Fibroblast of upper back skin (primary cell): ENCODE data around the gene CCNY.
"Not testable (repeated sequence)": the region's sequence is repeated elsewhere in the genome, so short reads cannot be mapped to it uniquely, and the experiment has no call there.

Source experiments
- DNase-seq: peaks from one replicate; pipeline ENCODE4 v3.0.0-alpha.2; 2013

Gene CCNY

DNA sequence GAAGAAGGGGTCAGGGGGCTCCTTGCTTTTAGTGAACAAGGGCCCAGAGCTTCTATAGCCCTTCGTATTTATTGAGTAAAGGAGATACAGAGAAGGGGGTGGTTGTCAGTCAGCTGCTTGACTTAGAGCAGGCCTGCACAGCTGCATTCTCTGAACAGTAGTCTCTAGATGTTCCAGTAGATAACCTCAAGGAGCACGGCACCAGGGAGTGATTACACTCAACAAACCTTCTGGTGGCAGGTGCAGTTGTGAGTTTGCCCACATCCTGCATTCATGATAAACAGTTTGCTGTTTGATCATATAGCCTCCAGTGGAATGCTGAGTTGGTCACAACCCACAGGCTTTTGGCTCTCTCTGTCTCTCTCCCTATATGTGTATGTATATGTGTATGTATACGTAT, 198.8 kb downstream of the CCNY start:
- no peak for DNase-seq

DNA sequence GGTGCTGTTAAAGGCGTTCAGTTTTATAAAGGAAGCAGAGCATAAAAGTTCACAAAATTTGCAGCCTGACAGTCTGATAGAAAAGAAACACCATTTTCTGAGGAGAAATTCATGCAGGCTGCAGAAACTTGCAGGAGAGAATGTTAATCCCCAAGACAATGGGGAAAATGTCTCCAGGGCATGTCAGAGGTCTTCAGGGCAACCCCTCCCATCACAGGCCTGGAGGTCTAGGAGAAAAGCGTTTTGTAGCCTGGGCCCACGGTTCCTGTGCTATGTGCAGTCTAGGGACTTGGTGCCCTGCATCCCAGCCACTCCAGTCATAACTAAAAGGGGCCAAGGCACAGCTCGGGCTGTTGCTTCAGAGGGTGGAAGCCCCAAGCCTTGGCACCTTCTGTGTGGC, 200.5 kb downstream of the CCNY start:
- DNase-seq: no peak

DNA sequence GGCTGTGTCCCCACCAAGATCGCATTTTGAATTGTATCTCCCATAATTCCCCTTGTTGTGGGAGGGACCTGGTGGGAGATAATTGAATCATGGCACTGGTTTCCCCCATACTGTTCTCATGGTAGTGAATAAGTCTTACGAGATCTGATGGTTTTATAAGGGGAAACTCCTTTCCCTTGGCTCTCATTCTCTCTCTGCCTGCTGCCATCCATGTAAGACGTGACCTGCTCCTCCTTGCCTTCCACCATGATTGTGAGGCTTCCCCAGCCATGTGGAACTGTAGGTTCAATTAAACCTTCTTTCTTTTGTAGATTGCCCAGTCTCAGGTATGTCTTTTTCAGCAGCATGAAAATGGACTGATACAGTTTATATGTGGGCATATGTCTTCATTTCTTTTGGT, 201.6 kb downstream of the CCNY start:
- not testable (repeated sequence) for DNase-seq

DNA sequence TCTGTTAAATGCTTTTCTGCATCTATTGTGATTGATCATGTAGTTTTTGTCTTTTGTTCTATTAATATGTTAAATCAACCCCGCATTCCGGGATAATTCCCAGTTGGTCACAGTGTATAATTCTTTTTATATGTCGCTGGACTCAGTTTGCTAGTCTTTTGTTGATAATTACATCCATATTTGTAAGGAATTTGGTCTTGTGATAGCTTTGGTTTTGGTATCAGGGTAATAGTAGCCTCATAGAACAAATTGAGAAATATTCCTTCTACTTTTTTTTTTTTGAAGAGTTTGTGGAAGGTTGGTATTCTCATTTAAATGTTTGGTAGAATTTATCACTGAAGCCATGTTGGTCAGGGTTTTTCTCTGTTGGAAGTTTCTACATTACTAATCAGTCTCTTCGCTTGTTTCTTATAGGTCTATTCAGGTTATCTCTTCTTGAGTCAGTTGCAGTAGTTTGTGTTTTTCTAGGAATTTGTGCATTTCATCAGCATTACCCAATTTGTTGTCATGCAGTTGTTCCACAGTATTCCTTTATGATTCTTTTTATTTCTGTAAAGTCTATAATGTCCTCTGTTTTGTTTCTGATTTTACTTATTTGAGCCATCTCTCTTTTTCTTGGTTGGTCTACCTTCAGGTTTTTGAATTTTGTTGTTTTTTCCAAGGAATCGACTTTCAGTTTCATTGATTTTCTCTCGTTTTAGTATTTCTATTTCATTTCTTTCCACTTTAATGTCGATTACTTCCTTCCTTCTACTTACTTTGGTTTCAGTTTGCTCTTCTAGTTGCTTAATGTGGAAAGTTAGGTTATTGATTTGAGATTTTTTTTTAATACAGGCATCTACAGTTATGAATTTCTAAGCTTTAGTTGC, 204.2 kb downstream of the CCNY start:
- no peak for DNase-seq

DNA sequence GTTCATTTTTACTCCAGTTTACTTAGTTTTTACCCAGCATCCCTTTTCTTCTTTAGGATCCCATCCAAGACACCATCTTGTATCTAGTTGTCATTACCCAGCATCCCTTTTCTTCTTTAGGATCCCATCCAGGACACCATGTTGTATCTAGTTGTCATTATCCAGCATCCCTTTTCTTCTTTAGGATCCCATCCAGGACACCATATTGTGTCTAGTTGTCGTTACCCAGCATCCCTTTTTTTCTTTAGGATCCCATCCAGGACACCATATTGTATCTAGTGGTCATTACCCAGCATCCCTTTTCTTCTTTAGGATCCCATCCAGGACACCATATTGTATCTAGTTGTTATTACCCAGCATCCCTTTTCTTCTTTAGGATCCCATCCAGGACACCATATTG, 205.4 kb downstream of the CCNY start:
- no peak for DNase-seq

DNA sequence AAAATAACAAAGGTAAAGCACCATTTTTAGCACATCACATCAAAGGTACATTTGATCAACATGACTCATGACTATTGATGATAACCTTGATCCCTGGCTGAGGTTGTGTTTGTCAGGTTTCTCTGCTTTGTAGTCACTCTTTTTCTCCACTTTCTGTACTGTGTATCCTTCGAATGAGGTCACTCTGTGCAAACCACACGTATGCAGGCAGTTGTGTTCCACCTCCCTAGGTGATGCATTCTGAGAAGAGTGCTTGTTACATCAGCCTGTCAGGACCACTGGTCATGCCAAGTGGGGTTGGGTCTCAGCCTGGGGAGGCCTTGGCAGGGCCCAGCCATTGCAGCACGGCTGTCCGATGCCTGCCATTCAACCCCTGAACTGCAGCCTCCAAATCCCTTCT, 206.0 kb downstream of the CCNY start:
- no peak for DNase-seq

DNA sequence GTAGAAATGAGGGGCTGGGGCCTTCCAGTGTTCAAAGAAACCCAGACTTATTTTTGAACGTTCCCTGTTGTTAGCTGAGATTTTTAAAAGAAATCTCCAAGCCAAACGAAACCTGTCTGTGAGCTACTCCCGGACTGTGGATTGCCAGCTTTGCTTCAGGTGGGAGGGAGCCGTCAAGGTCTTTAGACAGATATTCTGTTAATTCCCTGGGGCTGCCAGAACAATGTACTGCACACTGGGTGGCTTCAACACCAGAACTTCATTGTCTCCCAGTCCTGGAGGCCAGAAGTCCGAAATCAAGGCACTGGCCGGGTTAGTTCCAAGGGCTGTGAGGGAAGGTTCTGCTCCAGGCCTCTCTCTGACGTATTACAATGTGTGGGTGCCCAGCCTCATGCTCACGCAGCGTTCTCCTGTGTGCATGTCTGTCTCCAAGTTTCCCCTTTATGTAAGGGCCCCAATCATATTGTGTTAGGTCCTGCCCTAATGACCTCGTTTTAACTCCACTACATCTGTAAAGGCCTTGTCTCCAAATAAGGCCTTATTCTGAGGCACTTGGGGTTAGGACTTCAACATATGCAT, 208.9 kb downstream of the CCNY start:
- no peak for DNase-seq

DNA sequence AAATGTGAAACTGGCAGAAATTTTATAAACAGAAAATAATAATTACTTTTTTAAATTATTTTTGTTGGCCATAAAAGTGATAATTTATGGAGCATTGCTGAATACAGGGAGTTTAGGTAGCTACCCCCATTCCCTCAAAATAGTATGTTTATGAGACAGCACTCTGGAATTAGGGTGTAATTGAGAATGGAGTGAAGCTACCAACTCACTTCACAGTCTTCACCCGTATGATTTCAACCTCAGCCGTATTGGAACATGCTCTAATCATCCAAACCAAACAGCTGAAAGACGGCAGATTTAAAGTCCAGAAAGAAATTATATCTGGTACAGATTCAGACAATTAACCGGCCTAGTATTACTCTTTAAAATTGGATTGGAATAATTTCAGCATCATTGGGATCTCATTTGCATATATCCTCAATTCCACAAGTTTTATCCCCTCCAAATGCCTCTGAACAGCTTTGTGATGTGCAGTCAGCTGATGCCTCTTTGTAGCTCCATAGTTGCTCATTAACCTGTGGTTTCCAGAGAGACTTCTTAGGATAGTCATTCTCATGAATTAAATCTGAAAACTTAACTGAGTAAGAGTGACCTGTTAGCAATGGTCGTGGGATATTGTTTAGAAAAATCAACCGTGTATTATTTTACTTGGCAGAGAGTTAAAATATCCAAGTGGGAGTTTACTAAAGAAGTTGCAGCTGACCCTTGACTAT, 209.7 kb downstream of the CCNY start:
- DNase-seq: peak; percentile 37

DNA sequence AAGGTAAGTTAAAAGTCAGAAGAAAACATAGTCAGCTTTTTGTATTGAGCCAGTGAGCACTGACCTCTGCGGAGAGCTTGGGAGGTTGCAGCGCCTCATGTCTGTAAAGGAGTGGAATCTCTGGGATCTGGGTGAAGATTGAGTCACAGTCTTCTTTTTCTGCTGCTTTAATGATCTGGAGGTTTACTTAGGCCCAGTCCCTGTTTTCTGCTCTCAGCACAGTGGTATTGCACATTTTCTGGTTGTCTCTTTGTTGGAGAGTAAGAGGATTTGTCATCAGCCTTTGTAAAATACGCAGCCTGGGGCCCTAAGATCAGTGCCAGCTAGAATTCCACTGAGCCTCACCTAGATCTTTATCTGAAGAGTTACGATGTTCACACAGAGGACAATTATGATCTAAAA, 210.5 kb downstream of the CCNY start:
- DNase-seq: peak; percentile 26

DNA sequence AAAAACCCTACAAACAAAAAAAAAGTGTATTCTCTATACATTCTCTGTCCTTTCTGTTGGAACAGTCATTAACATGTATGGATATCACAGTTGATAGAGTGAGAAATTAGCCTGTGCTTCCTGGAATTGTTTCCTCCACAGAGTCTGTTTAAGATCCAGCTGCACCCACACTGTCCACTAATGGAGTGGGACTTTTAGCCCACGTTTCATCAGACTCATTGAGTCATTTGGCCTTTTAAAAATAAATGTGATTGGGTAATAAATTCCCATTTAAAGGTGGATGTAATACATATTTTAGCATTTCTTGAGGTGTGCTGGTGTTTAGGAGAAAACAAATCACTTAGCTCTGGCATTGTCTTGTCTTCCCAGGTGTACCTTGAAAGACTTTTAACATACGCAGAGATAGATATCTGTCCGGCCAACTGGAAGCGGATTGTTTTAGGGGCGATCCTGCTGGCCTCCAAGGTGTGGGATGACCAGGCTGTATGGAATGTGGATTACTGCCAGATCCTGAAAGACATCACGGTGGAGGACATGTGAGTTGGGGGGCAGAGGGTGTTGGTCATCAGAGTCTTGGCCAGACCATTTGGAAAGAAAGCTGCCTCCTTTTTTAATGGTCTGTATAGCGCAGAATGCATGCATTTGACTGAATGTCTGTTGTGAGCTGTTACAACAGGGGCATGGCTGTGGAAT, 216.5 kb downstream of the CCNY start:
- peak; percentile 27 for DNase-seq

DNA sequence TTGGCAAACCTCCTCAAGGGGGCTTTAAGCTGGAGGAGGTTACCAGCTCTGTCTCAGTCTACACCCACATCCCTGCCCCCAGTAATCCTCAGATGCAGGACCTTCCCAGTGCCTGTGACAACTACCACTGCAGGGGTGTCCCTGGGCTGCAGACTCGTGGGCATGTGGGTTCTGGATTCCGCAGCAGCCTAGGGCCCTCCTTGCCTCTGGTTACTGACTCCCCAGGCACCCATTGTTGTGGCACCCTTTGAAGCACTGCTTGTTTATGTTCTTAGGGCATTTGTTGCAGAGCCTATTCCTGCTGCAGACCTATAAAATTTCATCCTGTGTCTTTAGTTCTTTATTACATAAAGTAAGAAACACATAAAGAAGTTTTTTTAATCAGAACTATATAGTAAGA, 217.7 kb downstream of the CCNY start:
- DNase-seq: no peak

DNA sequence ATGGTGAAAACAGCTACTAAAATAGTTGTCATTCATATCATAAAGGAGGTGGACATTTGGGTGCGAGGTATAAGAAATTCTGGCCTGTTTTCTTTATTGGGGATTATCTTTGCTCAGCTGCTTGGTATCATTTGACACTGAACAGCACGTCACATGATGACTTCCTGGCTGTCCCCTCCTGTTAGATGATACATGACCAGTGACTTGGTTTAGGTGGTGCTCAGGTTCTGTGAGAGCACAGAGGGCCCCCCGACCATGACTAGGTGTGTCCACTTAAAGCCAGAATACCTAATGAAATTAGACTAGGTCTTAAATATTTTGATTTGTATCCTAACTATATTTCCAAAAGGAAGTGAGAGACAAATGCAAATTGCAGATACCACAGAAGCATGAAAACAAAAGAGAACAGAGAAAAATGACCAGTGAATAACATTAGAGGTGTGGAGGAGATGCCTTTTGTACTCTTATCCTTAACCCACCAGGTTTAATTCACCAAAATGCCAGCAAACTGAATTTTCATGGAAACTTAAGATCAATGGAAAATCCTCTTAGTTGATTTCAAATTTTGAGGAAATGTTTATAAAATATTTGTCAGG, 218.2 kb downstream of the CCNY start:
- DNase-seq: no peak

DNA sequence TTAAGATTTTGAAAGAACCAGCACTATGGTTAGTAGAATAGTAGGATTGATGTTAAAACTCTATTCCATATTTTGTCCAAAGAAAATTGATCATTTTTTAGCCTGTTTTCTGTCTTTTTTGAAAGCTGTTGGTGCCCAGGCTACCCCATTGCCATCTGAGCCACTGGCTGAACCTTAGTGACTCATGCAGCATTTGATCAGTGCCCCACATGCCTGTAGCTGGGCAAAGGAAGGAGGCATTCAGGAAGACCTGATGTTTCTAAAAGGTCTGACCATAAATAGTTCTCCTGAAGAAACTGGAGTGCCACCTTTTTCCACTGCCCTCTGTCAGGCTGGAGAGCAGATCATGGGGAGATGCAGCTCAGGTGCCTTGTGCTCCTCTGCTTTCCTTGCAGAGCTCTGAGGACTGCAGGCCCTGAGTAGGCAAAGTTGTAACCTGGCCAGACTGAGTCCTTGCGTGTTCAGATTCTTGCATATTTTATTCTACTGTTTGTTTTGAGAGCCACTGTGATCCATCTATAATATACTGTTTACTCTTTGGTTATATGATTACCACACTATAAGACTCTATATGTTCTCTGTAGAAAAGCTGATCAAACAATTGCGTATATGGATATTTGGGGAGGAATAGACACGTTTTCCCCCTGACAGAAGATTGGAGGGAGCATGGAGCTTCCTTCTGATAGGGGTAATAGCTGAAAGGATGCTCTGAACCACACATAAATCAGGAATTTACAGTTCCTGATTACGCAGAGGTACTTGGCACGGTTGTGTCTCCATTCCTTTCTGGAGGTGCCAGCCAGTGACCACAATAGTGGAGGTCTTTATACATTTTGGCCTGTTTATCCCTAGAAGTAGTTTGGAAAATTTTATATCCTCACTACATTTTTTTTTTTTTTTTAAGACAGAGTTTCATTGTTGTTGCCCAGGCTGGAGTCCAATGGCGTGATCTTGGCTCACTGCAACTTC, 219.9 kb downstream of the CCNY start:
- no peak for DNase-seq

DNA sequence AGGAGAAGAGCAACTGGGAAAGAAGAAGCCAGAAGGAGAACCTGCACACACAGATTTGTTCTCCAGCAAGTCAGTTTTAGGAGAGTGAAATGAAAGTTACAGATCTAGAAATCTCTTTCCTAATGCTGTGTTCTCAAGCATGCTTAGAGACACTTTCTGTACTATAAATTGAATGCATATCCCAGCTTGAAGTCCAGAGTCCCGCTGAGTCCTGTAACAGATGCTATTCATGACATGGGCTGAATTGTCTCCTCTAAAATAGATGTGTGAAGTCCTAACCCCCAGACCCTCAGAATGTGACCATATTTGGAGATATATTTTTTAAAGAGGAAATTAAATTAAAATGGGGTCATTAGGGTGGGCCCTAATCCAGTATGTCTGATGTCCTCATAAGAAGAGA, 222.0 kb downstream of the CCNY start:
- no peak for DNase-seq

DNA sequence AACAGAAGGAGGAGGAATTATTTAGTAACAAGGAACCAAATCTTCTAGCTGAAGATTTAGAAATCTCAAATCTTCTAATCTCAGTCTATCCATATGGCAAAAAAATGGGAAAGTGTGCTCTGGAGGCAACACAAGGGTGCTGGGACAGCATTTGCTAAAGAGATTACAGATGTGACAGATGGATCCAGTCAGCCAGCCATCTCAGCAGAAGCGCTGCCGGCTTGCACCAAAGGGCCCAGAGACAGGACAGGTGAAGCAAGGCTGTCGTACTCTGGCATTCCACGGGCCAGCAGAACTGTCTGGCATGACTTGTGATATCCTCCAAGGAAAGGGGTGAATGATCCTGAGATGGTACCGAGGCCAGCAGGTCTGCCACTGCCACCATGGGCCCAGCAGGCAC, 223.1 kb downstream of the CCNY start:
- DNase-seq: no peak

DNA sequence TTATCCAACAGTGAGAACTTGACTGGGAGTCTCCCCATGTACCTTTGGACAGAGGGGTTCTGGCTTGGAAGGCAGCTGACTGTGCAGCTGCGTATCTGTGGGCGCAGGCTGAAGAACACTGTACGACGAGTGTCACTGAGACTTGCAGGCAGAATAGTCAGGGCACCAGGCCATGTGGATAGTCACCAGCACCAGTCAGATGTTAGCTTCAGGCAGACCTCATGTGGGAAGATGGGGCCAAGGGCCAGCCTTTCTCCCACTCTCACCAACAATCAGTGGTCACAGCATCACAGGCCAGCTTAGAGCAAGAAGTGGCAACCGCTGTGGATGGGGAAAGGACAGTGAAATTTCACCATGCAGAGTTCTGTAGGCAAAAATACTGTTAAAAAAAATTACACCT, 225.4 kb downstream of the CCNY start:
- DNase-seq: no peak

DNA sequence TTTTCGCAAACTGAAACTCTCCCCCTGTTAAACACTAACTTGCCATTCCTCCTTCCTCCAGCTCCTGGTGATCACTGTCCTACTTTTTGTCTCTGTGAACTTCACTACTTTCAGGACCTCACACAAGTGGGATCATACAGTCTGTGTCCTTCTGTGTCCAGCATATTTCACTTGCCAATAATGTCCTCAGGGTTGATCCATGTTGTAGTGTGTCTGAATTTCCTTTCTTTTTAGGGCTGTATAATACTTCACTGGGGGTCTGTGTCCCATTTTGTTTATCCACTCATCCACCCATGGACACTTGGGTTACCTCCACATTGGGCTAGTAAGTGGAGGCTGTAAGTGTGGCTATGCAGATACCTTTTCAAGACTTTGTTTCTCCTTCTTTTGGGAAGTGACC, 226.1 kb downstream of the CCNY start:
- no peak for DNase-seq

DNA sequence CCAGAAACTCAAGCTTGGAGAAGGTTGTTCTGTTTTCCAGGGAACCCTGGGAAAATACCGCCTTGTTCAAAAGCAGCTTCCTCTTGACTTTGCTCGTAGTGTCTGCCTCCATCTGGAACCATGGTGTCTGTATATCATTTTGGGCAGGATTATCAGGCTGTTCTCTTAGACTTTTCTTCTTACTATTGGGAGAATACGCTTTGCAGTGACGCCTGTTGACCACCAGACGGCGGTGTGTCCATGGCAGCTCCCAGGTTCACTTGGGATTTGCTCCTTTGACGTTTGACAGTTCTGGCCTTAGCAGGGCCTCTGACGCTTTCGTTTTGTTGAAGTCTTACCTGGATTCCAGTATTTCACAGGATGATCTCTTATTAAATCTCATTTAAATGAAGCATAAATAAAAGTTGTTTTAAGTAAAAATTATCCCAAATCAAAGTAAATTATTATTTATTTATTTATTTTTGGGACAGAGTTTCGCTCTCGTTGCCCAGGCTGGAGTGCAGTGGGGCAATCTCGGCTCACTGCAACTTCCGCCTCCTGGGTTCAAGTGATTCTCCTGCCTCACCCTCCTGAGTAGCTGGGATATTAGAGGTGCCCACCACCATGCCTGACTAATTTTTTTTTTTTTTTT, 227.1 kb downstream of the CCNY start:
- peak; percentile 69 for DNase-seq

DNA sequence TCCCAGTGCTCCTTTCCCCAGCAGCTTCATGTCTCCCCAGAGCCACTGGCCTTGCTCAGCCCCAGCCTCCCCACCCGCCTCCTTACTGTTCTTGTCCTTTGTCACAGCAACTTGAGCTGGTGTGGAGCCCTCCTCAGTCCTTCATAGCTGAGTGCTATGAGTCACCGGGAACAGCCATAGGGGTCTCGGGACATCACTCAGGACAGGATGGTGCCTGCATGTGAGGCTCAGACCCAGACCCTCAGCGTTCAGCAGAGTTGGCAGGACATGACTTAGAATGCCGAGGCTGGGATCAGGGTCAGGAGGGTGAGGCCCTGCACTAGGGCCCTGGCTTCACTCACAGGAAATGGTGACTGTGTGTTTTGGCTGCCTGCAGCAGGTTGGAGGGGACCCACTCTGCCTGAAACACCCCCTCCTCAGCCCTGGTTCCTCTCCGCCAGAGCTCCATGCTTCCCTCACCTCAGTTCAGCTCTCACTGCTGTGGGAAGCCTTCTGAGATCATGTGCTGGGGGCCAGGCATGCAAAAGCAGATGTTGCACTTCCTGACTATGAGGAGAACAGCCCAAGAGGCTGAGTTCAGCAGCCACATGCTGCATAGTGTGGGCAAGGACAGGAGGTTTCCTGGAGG, 228.1 kb downstream of the CCNY start:
- DNase-seq: peak; percentile 67

DNA sequence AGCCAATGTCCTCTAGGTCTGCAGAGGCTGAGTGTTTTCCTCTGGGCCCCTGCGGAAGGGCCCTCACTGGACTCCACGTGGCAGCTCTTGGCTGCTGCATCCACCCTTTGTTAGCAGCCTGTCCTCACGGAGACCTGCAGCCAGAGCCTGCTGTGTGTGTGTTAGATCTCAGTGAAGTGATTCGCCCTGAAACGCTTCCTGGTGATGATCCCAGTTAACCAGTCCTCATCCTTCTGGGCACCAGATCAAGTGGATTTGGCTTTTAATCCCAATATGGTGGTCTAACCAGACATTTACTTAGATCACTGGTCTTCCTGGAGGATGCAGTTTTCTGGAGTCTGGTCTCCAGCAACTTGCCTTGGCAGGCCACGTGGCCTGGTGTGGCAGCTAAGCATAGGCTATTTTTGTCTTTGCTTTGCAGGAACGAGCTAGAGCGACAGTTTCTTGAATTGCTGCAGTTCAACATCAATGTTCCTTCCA, 229.3 kb downstream of the CCNY start:
- DNase-seq: peak; percentile 80

DNA sequence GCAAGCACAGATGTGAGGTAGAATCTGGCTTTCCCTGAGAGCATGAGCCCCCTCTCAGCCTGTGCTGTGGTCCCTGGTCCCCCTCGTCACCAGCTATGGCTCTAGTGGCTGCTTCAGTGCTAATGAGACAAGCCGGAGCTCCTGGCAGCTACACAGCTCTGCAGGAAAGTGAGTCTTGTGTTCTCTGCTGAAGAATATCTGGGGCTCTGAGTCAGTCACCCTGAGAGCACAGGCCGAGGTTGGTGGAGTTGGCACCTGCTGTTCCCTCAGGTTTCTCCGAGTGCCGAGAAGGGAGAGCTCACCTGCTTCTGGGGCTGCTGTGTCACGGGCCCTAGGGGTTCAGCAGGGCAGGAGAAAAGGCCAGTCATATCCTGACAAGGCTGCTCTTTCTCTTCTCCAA, 231.6 kb downstream of the CCNY start:
- no peak for DNase-seq
